ENCODE measurements around the gene ATP1B2.

ATP1B2 gene

GRCh38 chr17:7685533-7686221 lies 35.0 kb downstream of the ATP1B2 start:
- DNase-seq (ENCODE audit: low read depth) = peak; percentile 83

- peak; percentile 62 for DNase-seq (ENCODE audit: low read depth)
Observed at GRCh38 chr17:7686222-7687071, 35.7 kb downstream of the ATP1B2 start.

GRCh38 chr17:7687072-7687907 lies 36.6 kb downstream of the ATP1B2 start, which contains the start of gene TP53:
TP53 (minus strand) TSS chr17:7687490; CDS start chr17:7676594, 10,896 bp downstream.
- DNase-seq (ENCODE audit: low read depth) = peak; percentile 77

GRCh38 chr17:7687908-7688807 lies 37.4 kb downstream of the ATP1B2 start, which contains the start of gene WRAP53:
WRAP53 (plus strand) TSS chr17:7688477; CDS start chr17:7688649, 172 bp downstream.
- peak; percentile 93 for DNase-seq (ENCODE audit: low read depth)

GRCh38 chr17:7688808-7689316 lies 38.1 kb downstream of the ATP1B2 start:
- DNase-seq (ENCODE audit: low read depth) = no peak

- DNase-seq (ENCODE audit: low read depth) = no peak
Observed at GRCh38 chr17:7695586-7695985, 44.9 kb downstream of the ATP1B2 start.

- DNase-seq (ENCODE audit: low read depth) = no peak
Observed at GRCh38 chr17:7697828-7698588, 47.3 kb downstream of the ATP1B2 start.

GRCh38 chr17:7700510-7700909 lies 49.8 kb downstream of the ATP1B2 start:
- DNase-seq (ENCODE audit: low read depth) = no peak

- DNase-seq (ENCODE audit: low read depth) = no peak
Observed at GRCh38 chr17:7701681-7702080, 51.0 kb downstream of the ATP1B2 start.

GRCh38 chr17:7702776-7703175 lies 52.0 kb downstream of the ATP1B2 start:
- no peak for DNase-seq (ENCODE audit: low read depth)

- DNase-seq (ENCODE audit: low read depth) = no peak
Observed at GRCh38 chr17:7703584-7704479, 53.1 kb downstream of the ATP1B2 start.

GRCh38 chr17:7704601-7705268 lies 54.0 kb downstream of the ATP1B2 start, which contains the start of gene EFNB3:
EFNB3 (plus strand) TSS chr17:7705202; CDS start chr17:7705599, 397 bp downstream.
- DNase-seq (ENCODE audit: low read depth) = no peak

- no peak for DNase-seq (ENCODE audit: low read depth)
Observed at GRCh38 chr17:7705269-7706255, 54.8 kb downstream of the ATP1B2 start.

- DNase-seq (ENCODE audit: low read depth) = no peak
Observed at GRCh38 chr17:7706631-7707354, 56.1 kb downstream of the ATP1B2 start.

Measured in activated T-helper 1 cell treated with Interleukin-2 at 50 U/mL for 16 hours (primary cell).